ENCODE results near the gene TENT5C. TPM values are rescaled to one million over a fixed set of nuclear protein-coding genes. Genes with fewer than 3 reads are reported as not detected.

TENT5C gene
- total and polyA plus RNA-seq, 9 of the 15 experiments (the other 6 are each of a cell fraction or from before 2014, with no cell fraction given), result 1.8 to 7.7 (median 4.0) TPM

- peak; percentile 98 for TF ChIP-seq EP300 (IDR thresholded peaks at IDR 0.05; ENCODE audit: low read length)
- TF ChIP-seq PTBP1 (IDR thresholded peaks at IDR 0.05; ENCODE audit: low read depth, low read length), result peak; percentile 74; the same call in 1 of the 2 replicates
- TF ChIP-seq MXD1 (CRISPR knock-in tag; IDR thresholded peaks at IDR 0.05; ENCODE audit: borderline replicate concordance, poor library complexity, severe bottlenecking), result no peak
- TF ChIP-seq ZNF280B (CRISPR knock-in tag; IDR thresholded peaks at IDR 0.05), result no peak
- TF ChIP-seq L3MBTL2 (IDR thresholded peaks at IDR 0.05), result peak; percentile 39; the same call in 1 of the 2 replicates
- no peak for TF ChIP-seq STAT5B (CRISPR knock-in tag; IDR thresholded peaks at IDR 0.05)
- peak in 1 of 2 experiments; percentile 73; a peak in 1 of 4 replicates for TF ChIP-seq UBTF (IDR thresholded peaks at IDR 0.05; ENCODE audit: borderline replicate concordance in 1 of 2, low read depth in 2 of 2, low read length in 2 of 2)
- no peak for TF ChIP-seq CHD2 (IDR thresholded peaks at IDR 0.05; ENCODE audit: low read depth, low read length)
- peak; percentile 68; the same call in 1 of the 2 replicates for TF ChIP-seq JUND (IDR thresholded peaks at IDR 0.05; ENCODE audit: borderline replicate concordance, low read depth, low read length)
- no peak; the same call in 1 of the 3 replicates for TF ChIP-seq JUND (tag; IDR thresholded peaks at IDR 0.05; ENCODE audit: borderline replicate concordance, low read depth, low read length)
- TF ChIP-seq SAP30 (IDR thresholded peaks at IDR 0.05; ENCODE audit: borderline replicate concordance, insufficient read depth, low read depth, low read length, poor library complexity, severe bottlenecking), result no peak
- TF ChIP-seq ZNF830 (CRISPR knock-in tag; IDR thresholded peaks at IDR 0.05), result no peak
- TF ChIP-seq RBM14 (IDR thresholded peaks at IDR 0.05; ENCODE audit: borderline replicate concordance, insufficient read depth, low read depth, low read length), result no peak
- TF ChIP-seq ZBTB1 (CRISPR knock-in tag; IDR thresholded peaks at IDR 0.05; ENCODE audit: borderline replicate concordance, low read depth), result no peak
- TF ChIP-seq GTF3C2 (IDR thresholded peaks at IDR 0.05; ENCODE audit: borderline replicate concordance, extremely low read depth, insufficient read length), result no peak
- peak; percentile 84 for TF ChIP-seq SMARCE1 (IDR thresholded peaks at IDR 0.05)
- no peak for TF ChIP-seq THRAP3 (IDR thresholded peaks at IDR 0.05; ENCODE audit: borderline replicate concordance)
- no peak for TF ChIP-seq PKNOX1 (IDR thresholded peaks at IDR 0.05)
Measured at GRCh38 chr1:117613249-117613968, 7.6 kb downstream of the TENT5C start (continued).

Measured in K562 (cell line).